Endometrial microvascular endothelial cells (primary cell): Measurements from ENCODE around the gene DMPK. TPM values are rescaled to one million over a fixed set of nuclear protein-coding genes. Genes with fewer than 3 reads are reported as not detected.

ENCODE experiments used
- total RNA-seq: library from RNA; depleted of rRNA; stranded (reverse); fragments of >200 nt; gene quantifications from one replicate; pipeline ENCODE4 v1.2.3, GENCODE V29; 2015; ENCODE audit errors: inconsistent ontology term

DMPK gene
- total RNA-seq, 1 donor from 2014 or later: 8.6 TPM

Other genes with a start within 250 kb of the DMPK start
- 10.6 TPM for gene OPA3, start 197.7 kb downstream of the DMPK start, total RNA-seq
- gene GPR4, start 180.3 kb downstream of the DMPK start, total RNA-seq: 42.0 TPM
- 24.0 TPM for gene EML2, start 143.1 kb downstream of the DMPK start, total RNA-seq
- gene GIPR, start 114.3 kb downstream of the DMPK start, total RNA-seq: not detected
- gene SNRPD2, start 90.5 kb downstream of the DMPK start, total RNA-seq: 239 TPM
- 21.3 TPM for gene QPCTL, start 89.8 kb downstream of the DMPK start, total RNA-seq
- 10.7 TPM for gene FBXO46, start 51.6 kb downstream of the DMPK start, total RNA-seq
- gene MEIOSIN, start 49.1 kb downstream of the DMPK start, total RNA-seq: not detected
- gene SIX5, start 13.2 kb downstream of the DMPK start, total RNA-seq: 6.8 TPM
- 40.3 TPM for gene DMWD, start 10.4 kb upstream of the DMPK start, total RNA-seq
- gene RSPH6A, start 32.8 kb upstream of the DMPK start, total RNA-seq: not detected
- gene SYMPK, start 80.7 kb upstream of the DMPK start, total RNA-seq: 44.8 TPM
- not detected for gene FOXA3, start 81.8 kb upstream of the DMPK start, total RNA-seq
- 13.6 TPM for gene IRF2BP1, start 103.7 kb upstream of the DMPK start, total RNA-seq
- gene MYPOP, start 120.1 kb upstream of the DMPK start, total RNA-seq: 0.84 TPM
- not detected for gene NANOS2, start 132.3 kb upstream of the DMPK start, total RNA-seq
- 8.8 TPM for gene NOVA2, start 191.4 kb upstream of the DMPK start, total RNA-seq
- 4.9 TPM for gene CCDC61, start 213.0 kb upstream of the DMPK start, total RNA-seq
- not detected for gene PGLYRP1, start 240.6 kb upstream of the DMPK start, total RNA-seq